HepG2 (cell line): ENCODE measurements around the gene ICE2.

ENCODE experiments used
- EP300 ChIP-seq, 3 experiments: sonication (generic) in 1 of 3; formaldehyde crosslinking in 1 of 3; IDR thresholded peaks; 2 replicates each; pipeline versions ENCODE4 v1.5.1 to v1.6.1; 2011 to 2020; ENCODE audit warnings: low read depth in 2 of 3, low read length in 2 of 3, borderline replicate concordance in 1 of 3, improper control_type of control experiment in 1 of 3, mild to moderate bottlenecking in 1 of 3, missing genetic modification reagents in 1 of 3, moderate library complexity in 1 of 3
- FOXO1 ChIP-seq: sonication (generic); formaldehyde crosslinking; IDR thresholded peaks from 2 replicates; pipeline ENCODE4 v1.4.0; 2020; ENCODE audit warnings: missing genetic modification reagents
- HOXA9 ChIP-seq: sonication (generic); formaldehyde crosslinking; IDR thresholded peaks from 2 replicates; pipeline ENCODE4 v1.8.1; 2022; ENCODE audit warnings: missing genetic modification reagents, mild to moderate bottlenecking, moderate library complexity, borderline replicate concordance
- MEIS2 ChIP-seq: sonication (generic); formaldehyde crosslinking; IDR thresholded peaks from 2 replicates; pipeline ENCODE4 v1.9.0; 2021; ENCODE audit warnings: mild to moderate bottlenecking, missing genetic modification reagents
- MYC ChIP-seq: sonication (generic); formaldehyde crosslinking; IDR thresholded peaks from 2 replicates; pipeline ENCODE4 v1.9.0; 2021; ENCODE audit warnings: missing genetic modification reagents, borderline replicate concordance
- POLR2A ChIP-seq, 2 experiments: IDR thresholded peaks; 2 replicates each; pipeline ENCODE4 v1.6.1; 2011; ENCODE audit warnings: low read depth in 2 of 2, low read length in 2 of 2, mild to moderate bottlenecking in 1 of 2, moderate library complexity in 1 of 2; ENCODE audit not compliant: insufficient read depth in 1 of 2
- RAD51 ChIP-seq: fragments of 450-650 bp; IDR thresholded peaks from 2 replicates; pipeline ENCODE4 v1.6.1; 2016; ENCODE audit warnings: borderline replicate concordance
- TAF1 ChIP-seq: sonication (generic); formaldehyde crosslinking; IDR thresholded peaks from 2 replicates; pipeline ENCODE4 v1.4.0; 2020; ENCODE audit warnings: missing genetic modification reagents
- TOE1 ChIP-seq: sonication (generic); formaldehyde crosslinking; IDR thresholded peaks from 2 replicates; pipeline ENCODE4 v1.4.0; 2020; ENCODE audit warnings: mild to moderate bottlenecking, missing genetic modification reagents
- ZNF256 ChIP-seq: sonication (generic); formaldehyde crosslinking; conservative IDR thresholded peaks from 2 replicates; pipeline ENCODE4 v1.4.0; 2020; ENCODE audit warnings: missing genetic modification reagents
- ZNF747 ChIP-seq: sonication (generic); formaldehyde crosslinking; IDR thresholded peaks from 2 replicates; pipeline ENCODE4 v1.8.1; 2023; ENCODE audit warnings: missing genetic modification reagents, mild to moderate bottlenecking, borderline replicate concordance
- TF ChIP-seq, protein P1 (sequence below): sonication (generic); formaldehyde crosslinking; IDR thresholded peaks from 2 replicates; pipeline ENCODE4 v1.5.0; 2020; ENCODE audit warnings: mild to moderate bottlenecking, missing genetic modification reagents, moderate library complexity
- TF ChIP-seq, protein P2 (sequence below): sonication (generic); formaldehyde crosslinking; IDR thresholded peaks from 2 replicates; pipeline ENCODE4 v1.8.1; 2022; ENCODE audit warnings: low read depth, mild to moderate bottlenecking, missing genetic modification reagents
- TF ChIP-seq, protein P3 (sequence below): sonication (generic); formaldehyde crosslinking; IDR thresholded peaks from 2 replicates; pipeline ENCODE4 v1.5.1; 2020; ENCODE audit warnings: mild to moderate bottlenecking, missing genetic modification reagents, borderline replicate concordance

GRCh38 chr15:60417112-60417511, 61.8 kb downstream of the ICE2 start:
- TF ChIP-seq, protein P1, sequence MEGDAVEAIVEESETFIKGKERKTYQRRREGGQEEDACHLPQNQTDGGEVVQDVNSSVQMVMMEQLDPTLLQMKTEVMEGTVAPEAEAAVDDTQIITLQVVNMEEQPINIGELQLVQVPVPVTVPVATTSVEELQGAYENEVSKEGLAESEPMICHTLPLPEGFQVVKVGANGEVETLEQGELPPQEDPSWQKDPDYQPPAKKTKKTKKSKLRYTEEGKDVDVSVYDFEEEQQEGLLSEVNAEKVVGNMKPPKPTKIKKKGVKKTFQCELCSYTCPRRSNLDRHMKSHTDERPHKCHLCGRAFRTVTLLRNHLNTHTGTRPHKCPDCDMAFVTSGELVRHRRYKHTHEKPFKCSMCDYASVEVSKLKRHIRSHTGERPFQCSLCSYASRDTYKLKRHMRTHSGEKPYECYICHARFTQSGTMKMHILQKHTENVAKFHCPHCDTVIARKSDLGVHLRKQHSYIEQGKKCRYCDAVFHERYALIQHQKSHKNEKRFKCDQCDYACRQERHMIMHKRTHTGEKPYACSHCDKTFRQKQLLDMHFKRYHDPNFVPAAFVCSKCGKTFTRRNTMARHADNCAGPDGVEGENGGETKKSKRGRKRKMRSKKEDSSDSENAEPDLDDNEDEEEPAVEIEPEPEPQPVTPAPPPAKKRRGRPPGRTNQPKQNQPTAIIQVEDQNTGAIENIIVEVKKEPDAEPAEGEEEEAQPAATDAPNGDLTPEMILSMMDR (CRISPR knock-in tag): no peak
- TF ChIP-seq TOE1 (CRISPR knock-in tag): no peak
- no peak for TF ChIP-seq HOXA9 (CRISPR knock-in tag)
- TF ChIP-seq, protein P2, sequence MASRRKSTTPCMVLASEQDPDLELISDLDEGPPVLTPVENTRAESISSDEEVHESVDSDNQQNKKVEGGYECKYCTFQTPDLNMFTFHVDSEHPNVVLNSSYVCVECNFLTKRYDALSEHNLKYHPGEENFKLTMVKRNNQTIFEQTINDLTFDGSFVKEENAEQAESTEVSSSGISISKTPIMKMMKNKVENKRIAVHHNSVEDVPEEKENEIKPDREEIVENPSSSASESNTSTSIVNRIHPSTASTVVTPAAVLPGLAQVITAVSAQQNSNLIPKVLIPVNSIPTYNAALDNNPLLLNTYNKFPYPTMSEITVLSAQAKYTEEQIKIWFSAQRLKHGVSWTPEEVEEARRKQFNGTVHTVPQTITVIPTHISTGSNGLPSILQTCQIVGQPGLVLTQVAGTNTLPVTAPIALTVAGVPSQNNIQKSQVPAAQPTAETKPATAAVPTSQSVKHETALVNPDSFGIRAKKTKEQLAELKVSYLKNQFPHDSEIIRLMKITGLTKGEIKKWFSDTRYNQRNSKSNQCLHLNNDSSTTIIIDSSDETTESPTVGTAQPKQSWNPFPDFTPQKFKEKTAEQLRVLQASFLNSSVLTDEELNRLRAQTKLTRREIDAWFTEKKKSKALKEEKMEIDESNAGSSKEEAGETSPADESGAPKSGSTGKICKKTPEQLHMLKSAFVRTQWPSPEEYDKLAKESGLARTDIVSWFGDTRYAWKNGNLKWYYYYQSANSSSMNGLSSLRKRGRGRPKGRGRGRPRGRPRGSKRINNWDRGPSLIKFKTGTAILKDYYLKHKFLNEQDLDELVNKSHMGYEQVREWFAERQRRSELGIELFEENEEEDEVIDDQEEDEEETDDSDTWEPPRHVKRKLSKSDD (CRISPR knock-in tag): no peak
- no peak for TF ChIP-seq ZNF256 (CRISPR knock-in tag)
- no peak for TF ChIP-seq FOXO1 (CRISPR knock-in tag)
- no peak for TF ChIP-seq MYC
- TF ChIP-seq TAF1 (CRISPR knock-in tag): no peak
- no peak for TF ChIP-seq MEIS2 (CRISPR knock-in tag)
- TF ChIP-seq POLR2A (IDR thresholded peaks at IDR 0.05; ENCODE audit: insufficient read depth in 1 of 2, low read depth in 2 of 2, low read length in 2 of 2): no peak
- no peak for TF ChIP-seq EP300 (IDR thresholded peaks at IDR 0.05; ENCODE audit: low read depth in 2 of 2, low read length in 2 of 2)
- no peak for TF ChIP-seq EP300 (CRISPR knock-in tag; IDR thresholded peaks at IDR 0.05; ENCODE audit: borderline replicate concordance)
- TF ChIP-seq RAD51: no peak
- TF ChIP-seq ZNF747: no peak
- TF ChIP-seq, protein P3, sequence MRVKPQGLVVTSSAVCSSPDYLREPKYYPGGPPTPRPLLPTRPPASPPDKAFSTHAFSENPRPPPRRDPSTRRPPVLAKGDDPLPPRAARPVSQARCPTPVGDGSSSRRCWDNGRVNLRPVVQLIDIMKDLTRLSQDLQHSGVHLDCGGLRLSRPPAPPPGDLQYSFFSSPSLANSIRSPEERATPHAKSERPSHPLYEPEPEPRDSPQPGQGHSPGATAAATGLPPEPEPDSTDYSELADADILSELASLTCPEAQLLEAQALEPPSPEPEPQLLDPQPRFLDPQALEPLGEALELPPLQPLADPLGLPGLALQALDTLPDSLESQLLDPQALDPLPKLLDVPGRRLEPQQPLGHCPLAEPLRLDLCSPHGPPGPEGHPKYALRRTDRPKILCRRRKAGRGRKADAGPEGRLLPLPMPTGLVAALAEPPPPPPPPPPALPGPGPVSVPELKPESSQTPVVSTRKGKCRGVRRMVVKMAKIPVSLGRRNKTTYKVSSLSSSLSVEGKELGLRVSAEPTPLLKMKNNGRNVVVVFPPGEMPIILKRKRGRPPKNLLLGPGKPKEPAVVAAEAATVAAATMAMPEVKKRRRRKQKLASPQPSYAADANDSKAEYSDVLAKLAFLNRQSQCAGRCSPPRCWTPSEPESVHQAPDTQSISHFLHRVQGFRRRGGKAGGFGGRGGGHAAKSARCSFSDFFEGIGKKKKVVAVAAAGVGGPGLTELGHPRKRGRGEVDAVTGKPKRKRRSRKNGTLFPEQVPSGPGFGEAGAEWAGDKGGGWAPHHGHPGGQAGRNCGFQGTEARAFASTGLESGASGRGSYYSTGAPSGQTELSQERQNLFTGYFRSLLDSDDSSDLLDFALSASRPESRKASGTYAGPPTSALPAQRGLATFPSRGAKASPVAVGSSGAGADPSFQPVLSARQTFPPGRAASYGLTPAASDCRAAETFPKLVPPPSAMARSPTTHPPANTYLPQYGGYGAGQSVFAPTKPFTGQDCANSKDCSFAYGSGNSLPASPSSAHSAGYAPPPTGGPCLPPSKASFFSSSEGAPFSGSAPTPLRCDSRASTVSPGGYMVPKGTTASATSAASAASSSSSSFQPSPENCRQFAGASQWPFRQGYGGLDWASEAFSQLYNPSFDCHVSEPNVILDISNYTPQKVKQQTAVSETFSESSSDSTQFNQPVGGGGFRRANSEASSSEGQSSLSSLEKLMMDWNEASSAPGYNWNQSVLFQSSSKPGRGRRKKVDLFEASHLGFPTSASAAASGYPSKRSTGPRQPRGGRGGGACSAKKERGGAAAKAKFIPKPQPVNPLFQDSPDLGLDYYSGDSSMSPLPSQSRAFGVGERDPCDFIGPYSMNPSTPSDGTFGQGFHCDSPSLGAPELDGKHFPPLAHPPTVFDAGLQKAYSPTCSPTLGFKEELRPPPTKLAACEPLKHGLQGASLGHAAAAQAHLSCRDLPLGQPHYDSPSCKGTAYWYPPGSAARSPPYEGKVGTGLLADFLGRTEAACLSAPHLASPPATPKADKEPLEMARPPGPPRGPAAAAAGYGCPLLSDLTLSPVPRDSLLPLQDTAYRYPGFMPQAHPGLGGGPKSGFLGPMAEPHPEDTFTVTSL (CRISPR knock-in tag): no peak
